Gastroesophageal sphincter (tissue), 3 donors: ENCODE results near the gene ST3GAL6.

Experiments used
- CTCF ChIP-seq, 4 experiments: fragments of 200-600 bp in 2 of 4; fragments of 450-650 bp in 2 of 4; sonication (generic) in 1 of 4; IDR thresholded peaks; one replicate each; pipeline ENCODE4 v1.5.1; 2017 to 2019; ENCODE audit warnings: antibody characterized with exemption in 4 of 4, mild to moderate bottlenecking in 2 of 4, moderate library complexity in 2 of 4
- POLR2A ChIP-seq, 2 donors: fragments of 450-650 bp; IDR thresholded peaks; one replicate each; pipeline ENCODE4 v1.6.1; 2017; ENCODE audit warnings: antibody characterized with exemption in 2 of 2, mild to moderate bottlenecking in 2 of 2, moderate library complexity in 1 of 2
- POLR2AphosphoS5 ChIP-seq: sonication (generic); formaldehyde crosslinking; IDR thresholded peaks from one replicate; pipeline ENCODE4 v1.6.1; 2017; ENCODE audit warnings: antibody characterized with exemption

- TF ChIP-seq POLR2A (IDR thresholded peaks at IDR 0.05) (no peak), CTCF (IDR thresholded peaks at IDR 0.05) (no peak), POLR2AphosphoS5 (no peak)
Observed at GRCh38 chr3:98721776-98722175, 41.4 kb upstream of the ST3GAL6 start.
